BJ (cell line): ENCODE data around the gene ADM. TPM values are rescaled to one million over a fixed set of nuclear protein-coding genes. Genes with fewer than 3 reads are reported as not detected.
A peak's percentile ranks its signal among the peaks of the same experiment; 100 is the strongest.

Experiments
- CTCF ChIA-PET: fragments of 350-600 bp; formaldehyde crosslinking; extraction: SDS; loops from one replicate; lab custom pipeline; 2021; ENCODE audit warnings: antibody characterized with exemption, inconsistent platforms; lab: Yijun Ruan, JAX
- POLR2A ChIA-PET: fragments of 300-600 bp; sonication (Branson Sonifier 250); formaldehyde crosslinking; extraction: SDS; loops from one replicate; lab custom pipeline; 2021; ENCODE audit warnings: antibody characterized with exemption; lab: Charles Lee
- DNase-seq: peaks from one replicate; pipeline ENCODE4 v3.0.0-alpha.2; 2011; ENCODE audit warnings: low read depth
- H3K27me3 ChIP-seq: 2 replicates; pipeline ENCODE4 v1.6.0; 2011; ENCODE audit warnings: low read length; ENCODE audit not compliant: control insufficient read depth, insufficient read depth
- H3K36me3 ChIP-seq: 2 replicates; pipeline ENCODE4 v1.5.1; 2011; ENCODE audit warnings: low read length; ENCODE audit not compliant: control insufficient read depth, insufficient read depth
- H3K4me3 ChIP-seq: 2 replicates; pipeline ENCODE4 v1.5.1; 2011; ENCODE audit warnings: low read depth, mild to moderate bottlenecking, control low read depth, low read length
- polyA minus RNA-seq: library from RNA; depleted of rRNA, polyadenylated mRNA; stranded (reverse); fragments of >200 nt; gene quantifications from 2 replicates; pipeline ENCODE4 v1.2.3, GENCODE V29; 2011; rRNA and poly(A)+ RNA removed
- polyA plus RNA-seq: library from polyadenylated mRNA; depleted of rRNA; stranded (reverse); fragments of >200 nt; gene quantifications from 2 replicates; pipeline ENCODE4 v1.2.3, GENCODE V29; 2011; rRNA removed
- TF ChIP-seq, protein P1 (sequence below): IDR thresholded peaks from 2 replicates; pipeline ENCODE4 v1.5.1; 2011; ENCODE audit warnings: low read depth, mild to moderate bottlenecking, control low read depth, inconsistent platforms, low read length, moderate library complexity; ENCODE audit not compliant: insufficient read depth

The ADM gene, protein sequence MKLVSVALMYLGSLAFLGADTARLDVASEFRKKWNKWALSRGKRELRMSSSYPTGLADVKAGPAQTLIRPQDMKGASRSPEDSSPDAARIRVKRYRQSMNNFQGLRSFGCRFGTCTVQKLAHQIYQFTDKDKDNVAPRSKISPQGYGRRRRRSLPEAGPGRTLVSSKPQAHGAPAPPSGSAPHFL
- polyA plus RNA-seq (453 and 569 TPM in 2 replicates), polyA minus RNA-seq (194 and 357 TPM in 2 replicates)

DNA sequence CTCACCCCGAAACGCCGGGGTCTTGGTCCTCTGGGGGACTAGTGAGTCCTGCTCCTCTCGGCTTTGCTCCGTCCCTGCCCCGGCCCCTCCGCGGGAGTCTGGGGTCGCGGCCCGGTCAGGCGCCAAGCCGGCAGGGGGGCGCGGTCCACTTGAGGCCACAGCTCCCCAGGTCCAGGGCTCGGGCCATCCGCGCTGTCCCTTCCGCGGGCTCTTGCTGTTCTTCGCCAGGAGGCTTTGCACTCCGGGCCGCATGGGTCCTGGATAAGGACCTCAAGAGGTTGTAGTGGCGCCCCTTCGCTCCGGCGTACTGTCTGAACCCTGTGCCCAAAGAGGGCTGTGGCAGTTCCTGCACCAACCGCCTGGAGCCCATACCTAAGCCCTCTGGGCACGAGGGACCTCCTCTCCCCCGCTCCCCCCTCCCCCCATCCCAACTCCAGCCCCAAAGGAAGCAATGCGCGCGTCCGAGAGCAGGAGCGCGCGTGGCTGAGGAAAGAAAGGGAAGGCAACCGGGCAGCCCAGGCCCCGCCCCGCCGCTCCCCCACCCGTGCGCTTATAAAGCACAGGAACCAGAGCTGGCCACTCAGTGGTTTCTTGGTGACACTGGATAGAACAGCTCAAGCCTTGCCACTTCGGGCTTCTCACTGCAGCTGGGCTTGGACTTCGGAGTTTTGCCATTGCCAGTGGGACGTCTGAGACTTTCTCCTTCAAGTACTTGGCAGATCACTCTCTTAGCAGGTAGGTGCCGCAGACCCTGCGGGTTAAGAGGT is at the start of gene ADM:
Gene ADM, plus strand, starts transcription at position 579 of the 767 bp plus-strand sequence. CDS start 628 bp downstream, outside the sequence.
- DNase-seq, result peak; percentile 71
- TF ChIP-seq, protein P1, sequence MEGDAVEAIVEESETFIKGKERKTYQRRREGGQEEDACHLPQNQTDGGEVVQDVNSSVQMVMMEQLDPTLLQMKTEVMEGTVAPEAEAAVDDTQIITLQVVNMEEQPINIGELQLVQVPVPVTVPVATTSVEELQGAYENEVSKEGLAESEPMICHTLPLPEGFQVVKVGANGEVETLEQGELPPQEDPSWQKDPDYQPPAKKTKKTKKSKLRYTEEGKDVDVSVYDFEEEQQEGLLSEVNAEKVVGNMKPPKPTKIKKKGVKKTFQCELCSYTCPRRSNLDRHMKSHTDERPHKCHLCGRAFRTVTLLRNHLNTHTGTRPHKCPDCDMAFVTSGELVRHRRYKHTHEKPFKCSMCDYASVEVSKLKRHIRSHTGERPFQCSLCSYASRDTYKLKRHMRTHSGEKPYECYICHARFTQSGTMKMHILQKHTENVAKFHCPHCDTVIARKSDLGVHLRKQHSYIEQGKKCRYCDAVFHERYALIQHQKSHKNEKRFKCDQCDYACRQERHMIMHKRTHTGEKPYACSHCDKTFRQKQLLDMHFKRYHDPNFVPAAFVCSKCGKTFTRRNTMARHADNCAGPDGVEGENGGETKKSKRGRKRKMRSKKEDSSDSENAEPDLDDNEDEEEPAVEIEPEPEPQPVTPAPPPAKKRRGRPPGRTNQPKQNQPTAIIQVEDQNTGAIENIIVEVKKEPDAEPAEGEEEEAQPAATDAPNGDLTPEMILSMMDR, result peak; percentile 62
- CTCF ChIA-PET, result interaction anchor here (0.7 to 3.6 kb wide), 24 partner anchors 9 to 691 kb away, joined by 3 to 27 read pairs (median 4); no protein-coding TSS in a partner anchor
- peaks cover 24% of the 10 kb centered on the region for H3K36me3 ChIP-seq
- peak within 1 kb of the TSS; percentile 94 for H3K4me3 ChIP-seq
- H3K27me3 ChIP-seq, result no peaks in the 10 kb centered on the region
- POLR2A ChIA-PET, result interaction anchor here (0.6 to 2.5 kb wide), 33 partner anchors 10 to 1871 kb away, joined by 3 to 17 read pairs (median 5); no protein-coding TSS in a partner anchor

DNA sequence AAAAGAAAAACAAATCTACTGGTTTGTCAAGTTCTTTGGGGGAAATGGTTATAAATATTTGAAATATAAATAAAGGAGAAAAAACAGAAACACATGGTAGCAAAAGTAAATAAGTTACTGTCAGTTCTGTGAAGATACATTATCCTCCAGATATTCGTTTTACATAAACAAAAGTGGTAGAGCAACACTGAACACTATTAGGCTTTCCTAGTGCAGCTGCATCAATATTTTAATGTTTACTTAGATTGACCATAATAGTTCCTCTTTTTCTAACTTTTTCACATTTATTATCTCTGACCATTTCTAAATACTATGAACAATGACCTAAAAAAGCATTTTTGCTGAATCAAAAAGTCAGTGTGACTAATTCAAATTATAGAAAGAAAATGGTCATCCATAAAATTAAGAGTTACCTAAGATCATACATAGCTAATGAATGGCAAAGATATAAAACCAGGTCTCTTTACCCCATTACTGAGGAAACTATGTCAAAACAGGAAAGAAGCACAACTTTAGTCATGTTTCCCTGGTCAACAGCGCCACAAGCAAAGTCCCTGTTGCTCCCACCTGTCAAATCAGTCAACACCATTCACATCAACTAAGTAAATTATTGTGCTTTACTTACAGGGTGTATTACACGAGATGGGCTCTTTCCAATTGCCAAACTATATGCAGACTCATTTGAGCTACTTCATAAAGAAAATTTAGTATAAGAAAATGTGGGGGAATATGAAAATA is 49.3 kb upstream of the ADM start:
- Histone ChIP-seq H3K4me3 (no peak overlapping the region), H3K27me3 (no peaks in the 10 kb centered on the region), H3K36me3 (no peaks in the 10 kb centered on the region)
- DNase-seq, result no peak
- POLR2A ChIA-PET, result interaction anchor here (0.7 kb wide), 1 partner anchor 32 kb away, joined by 3 read pairs; no protein-coding TSS in a partner anchor
- CTCF ChIA-PET, result interaction anchor here (0.6 to 2.4 kb wide), 3 partner anchors 11 to 282 kb away, joined by 3 to 10 read pairs (median 3); no protein-coding TSS in a partner anchor
- TF ChIP-seq, protein P1, result no peak

DNA sequence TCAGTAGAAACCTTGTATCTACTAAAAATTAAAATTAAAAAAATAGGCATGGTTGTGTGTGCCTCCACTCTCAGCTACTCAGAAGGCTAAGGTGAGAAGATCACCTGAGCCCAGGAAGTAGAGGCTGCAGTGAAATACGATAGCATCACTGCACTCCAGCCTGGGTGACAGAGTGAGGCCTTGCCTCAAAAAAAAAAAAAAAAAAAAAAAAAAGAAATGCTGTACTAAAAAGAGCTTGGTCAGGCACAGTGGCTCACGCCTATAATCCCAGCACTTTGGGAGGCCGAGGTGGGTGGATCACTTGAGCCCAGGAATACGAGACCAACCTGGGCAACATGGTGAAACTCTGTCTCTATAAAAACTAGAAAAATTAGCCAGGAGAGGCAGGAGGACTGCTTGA is 47.4 kb upstream of the ADM start:
- ChIA-PET CTCF (interaction anchor here (1.0 kb wide), 1 partner anchor 314 kb away, joined by 3 read pairs; no protein-coding TSS in a partner anchor), POLR2A (no interaction called here)
- TF ChIP-seq, protein P1, result no peak
- no peaks in the 10 kb centered on the region for H3K36me3 ChIP-seq
- no peak overlapping the region for H3K4me3 ChIP-seq
- H3K27me3 ChIP-seq, result no peaks in the 10 kb centered on the region
- no peak for DNase-seq

DNA sequence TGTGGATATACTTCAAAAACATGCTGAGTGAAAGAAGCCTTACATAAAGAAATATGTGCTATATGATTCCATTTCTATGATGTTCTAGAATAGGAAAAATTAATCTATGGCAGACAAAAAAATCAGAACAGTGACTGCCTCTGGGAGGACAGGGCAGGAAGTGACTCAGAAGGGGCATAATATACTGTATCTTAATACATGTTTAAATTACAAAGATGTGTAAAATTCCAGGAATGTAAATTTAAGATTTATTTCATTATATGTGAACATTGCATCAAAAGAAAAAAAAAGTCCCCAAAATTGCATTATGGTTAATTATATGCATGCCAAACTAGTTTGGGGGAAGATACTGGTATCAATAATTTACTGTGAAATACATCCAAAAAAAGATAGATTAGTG is 43.1 kb upstream of the ADM start:
- POLR2A ChIA-PET, result no interaction called here
- Histone ChIP-seq H3K36me3 (no peaks in the 10 kb centered on the region), H3K27me3 (no peaks in the 10 kb centered on the region), H3K4me3 (no peak overlapping the region)
- no peak for DNase-seq
- TF ChIP-seq, protein P1, result no peak
- CTCF ChIA-PET, result no interaction called here
